ENCODE data around the gene CYB5B.

Gene CYB5B

DNA sequence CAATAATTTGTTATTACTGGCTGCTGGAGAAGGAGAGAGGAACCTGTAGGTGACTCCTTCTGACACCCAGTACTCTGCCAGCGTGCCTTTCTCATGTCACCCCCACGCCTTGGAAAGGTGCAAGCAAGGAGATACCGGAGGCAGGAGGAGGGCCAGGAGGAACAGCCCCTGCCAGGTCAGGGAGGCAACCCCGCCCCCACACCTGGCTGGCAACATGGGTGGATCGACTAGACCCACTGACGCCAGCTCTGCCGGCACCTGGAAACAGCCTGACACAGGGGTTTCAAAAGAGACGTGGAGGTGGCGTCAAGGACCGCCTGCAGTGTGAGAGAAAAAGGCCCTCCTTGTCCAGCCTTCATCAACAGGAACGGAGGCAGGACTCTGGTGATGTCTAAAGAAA is 62.3 kb downstream of the CYB5B start:
- DNase-seq (ENCODE audit: low spot score): no peak

DNA sequence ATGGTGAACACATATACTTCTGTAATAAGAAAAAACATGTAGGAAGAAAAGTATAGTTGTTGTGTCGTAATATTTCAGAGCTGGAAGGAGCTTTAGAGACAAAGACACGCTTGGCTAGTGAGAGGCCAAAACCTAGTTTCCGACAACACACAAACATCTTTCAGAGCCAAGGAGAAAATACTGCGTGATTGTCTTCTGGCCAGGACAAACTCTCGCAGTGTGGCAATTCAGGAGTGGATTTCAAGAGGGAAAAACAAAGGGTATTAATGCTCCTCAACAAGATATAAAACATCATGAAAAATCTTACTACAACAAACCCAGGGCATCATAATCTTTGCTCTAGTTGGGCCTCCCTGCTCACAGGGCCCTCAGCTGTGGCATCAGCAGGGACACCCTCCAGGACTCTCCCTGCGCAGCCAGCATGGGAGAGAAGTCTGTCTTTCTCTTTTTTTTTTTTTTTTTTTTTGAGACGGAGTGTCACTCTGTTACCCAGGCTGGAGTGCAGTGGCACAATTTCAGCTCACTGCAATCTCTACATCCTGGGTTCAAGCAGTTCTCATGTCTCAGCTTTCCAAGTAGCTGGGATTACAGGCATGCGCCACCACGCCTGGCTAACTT is 66.4 kb downstream of the CYB5B start:
- DNase-seq (ENCODE audit: low spot score): no peak

DNA sequence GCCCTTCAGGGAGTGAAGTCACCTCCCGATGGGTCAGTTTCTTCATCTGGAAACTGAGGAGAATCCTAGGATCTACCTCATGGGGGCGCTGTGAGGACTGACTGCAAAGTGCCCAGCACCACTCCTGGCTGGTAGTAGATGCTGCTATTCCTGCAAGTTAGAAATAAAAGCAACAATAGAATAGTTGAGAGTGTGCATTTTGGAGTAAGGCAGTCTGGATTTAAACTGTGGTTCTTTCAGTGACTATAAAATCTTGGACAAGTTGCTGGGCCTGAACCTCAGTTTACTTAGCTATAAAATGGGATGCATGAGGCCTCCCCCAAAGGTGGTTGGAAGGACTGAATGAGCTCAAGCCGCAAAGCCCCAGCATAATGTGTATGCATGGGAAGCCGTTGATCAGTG is 70.6 kb downstream of the CYB5B start:
- DNase-seq (ENCODE audit: low spot score): no peak

DNA sequence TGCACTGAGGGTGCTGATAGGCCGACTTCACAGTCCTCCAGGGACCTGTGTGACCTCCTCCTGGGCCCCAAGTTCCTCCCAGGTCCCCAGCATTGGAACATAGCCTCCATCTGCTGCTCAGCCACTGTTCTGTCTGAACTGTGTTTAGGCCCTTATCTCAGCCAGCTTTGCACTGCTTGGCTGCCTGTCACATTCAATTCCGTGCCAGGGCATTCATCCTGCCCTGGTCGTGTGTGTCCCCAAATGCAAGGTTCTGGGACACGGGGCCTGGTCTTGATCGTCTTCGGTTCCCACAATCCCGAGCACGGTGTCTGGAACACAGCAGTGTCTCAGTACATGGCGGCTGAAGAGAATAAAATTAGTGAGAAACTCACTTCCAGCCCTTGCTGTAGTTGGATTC is 71.4 kb downstream of the CYB5B start:
- DNase-seq (ENCODE audit: low spot score): no peak

DNA sequence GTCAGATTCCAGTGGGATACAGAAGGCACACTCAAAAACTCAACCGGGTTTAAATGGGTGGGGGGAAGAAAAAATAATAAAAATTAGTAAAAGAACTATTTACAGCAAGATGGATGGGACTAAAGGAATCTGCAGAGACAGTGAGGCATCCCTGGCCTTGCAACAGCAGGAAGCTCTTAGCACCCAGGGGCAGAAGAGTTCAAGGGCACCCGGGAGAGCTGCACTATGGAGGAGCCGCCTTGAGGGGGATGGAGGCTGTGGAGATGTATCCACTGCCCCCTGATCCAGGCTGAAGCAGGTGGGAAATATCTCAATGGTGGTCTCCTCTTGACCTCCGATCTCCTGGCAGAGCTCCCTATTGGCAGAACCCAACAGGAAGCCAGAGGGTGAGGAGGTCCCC is 72.0 kb downstream of the CYB5B start:
- DNase-seq (ENCODE audit: low spot score): no peak

DNA sequence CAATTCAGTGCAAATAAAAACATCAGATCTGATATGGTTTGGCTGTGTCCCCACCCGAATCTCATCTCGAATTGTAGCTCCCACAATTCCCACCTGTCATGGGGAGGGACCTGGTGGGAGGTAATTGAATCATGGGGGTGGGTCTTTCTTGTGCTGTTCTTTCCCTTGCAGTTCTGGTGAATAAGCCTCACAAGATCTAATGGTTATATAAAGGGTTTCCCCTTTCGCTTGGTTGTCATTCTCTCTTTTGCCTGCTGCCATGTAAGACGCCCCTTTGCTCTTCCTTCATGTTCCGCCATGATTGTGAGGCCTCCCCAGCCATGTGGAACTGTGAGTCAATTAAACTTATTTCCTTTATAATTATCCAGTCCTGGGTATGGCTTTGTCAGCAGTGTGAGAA is 72.5 kb downstream of the CYB5B start:
- no peak for DNase-seq (ENCODE audit: low spot score)

DNA sequence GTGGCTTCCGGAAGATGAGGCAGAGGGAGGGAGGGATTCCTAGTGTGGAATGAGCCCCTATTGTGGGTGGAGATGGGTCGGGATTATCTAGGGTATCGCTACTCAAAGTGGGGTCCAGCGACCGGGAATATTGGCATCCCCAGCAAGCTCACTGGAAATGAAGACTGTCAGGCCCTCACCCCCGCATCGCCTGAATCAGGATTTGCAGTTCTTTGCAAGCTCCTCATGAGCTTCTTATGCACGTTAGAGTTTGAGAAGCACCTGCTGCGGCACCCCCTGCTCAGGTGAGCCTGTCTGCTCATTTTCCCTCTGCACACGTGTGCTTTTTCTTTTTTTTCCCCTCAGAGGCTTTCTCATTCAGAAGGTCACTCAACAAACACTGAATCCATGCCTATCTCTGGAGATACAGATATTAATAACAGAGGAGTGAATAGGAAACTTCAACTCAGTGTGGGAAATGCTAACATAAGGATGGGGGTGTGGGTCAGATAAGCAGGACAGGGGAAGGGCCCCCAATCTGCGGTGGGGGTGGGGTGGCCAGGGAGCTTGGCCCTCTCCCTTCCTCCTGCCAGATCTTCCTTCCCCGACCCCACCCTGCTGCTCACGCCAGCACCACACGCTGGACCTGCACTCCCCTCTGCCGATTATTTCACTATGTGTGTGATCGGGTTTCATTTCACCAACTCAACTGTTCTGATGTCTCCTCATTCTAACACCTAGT is 73.6 kb downstream of the CYB5B start:
- DNase-seq (ENCODE audit: low spot score): no peak

DNA sequence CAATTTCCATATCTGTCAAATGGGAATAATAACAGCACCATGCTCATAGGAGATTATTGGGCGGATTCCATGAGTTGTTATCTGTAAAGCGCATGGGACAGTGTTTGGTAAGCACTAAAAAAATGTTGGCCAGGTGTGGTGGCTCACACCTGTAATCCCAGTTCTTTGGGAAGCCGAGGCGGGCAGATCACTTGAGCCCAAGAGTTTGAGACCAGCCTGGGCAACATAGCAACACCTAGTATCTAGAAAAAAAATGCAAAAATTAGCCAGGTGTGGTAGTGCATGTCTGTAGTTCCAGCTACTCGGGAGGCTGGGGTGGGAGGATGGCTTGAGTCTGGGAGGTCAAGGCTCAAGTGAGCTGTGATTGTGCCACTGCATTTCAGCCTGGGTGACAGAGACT is 74.5 kb downstream of the CYB5B start:
- DNase-seq (ENCODE audit: low spot score): no peak

DNA sequence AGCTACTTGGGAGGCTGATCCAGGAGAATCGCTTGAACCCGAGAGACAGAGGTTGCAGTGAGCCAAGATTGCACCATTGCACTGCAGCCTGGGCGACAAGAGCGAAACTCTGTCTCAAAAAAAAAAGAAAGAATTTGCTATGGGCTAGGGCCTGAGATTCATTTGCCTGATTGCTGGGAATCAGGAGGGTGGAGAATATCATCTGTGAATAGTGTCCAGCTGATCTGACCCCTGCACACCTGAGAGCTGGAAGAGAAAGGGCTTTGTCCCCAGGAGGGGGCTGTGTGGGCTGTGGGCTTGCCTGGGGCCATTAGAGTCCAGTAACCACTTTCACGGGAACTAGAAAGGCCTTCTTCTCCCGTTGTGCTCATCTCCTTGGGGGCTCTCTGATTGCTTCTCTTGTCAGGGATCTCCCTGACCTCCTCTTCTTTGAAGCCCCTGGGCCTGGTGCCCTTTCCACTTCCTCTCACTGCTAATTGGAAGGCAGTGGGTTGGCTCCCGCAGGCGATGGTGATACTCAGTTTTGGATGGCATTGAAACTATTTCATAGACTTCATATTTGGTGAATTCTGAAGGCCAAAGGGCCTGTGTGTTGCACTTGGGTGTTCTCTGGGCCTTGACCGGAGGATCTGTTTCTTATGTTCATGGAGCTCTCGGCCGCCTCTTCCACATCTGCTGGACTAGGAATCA is 75.3 kb downstream of the CYB5B start:
- no peak for DNase-seq (ENCODE audit: low spot score)

DNA sequence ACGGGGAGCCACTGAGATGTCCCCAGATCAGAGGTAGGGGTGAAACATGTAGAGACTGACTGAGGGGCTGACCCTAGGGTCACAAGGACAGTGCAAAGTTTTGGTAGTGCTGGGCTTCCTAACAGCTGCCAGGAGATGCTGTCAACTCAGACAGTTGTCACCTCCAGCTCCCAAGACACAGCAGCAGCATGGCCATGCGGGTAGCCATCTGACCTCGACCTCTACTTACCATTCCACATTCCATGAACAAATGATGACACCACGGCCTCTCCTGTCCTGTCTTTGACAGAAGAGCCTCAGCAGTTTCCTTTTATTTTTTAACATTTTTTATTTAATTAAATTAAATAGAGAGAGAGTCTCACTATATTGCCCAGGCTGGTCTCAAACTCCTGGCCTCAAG is 76.1 kb downstream of the CYB5B start:
- DNase-seq (ENCODE audit: low spot score): no peak

DNA sequence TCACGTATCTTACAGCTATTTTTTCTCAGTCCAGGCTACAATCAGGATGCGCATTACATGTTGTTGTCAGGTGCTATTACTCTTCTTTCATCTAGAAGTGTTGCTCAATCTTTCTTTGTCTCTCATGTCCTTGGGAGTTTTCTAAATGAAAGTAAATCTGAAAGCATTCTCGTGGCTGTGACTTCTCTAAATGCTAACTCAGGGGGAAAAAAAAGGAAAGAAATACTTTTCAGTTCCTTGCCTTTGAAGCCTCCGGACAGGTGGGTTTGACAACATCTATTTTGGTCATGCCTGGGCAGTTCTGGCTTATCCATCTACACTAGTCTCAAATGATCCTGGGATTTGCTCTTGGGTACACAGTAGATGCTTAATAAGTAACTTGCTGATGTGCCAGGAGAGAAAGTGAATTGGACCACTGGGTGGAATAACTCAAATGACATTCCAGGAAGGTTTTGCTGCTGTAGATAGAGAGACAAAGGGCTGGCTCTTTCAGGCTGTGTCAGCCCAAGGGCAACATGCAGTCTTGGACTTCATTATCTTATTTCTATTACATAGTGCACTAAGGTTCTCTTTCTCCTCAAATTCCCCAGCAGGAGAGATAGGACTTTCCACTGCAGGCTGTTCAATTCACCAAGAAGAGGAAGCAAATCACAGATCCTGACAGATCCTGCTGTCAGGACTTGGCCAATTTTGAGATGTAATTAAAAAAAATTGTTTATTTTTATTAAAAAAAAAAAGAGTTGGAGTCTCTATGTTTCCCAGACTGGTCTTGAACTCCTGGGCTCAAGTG is 77.7 kb downstream of the CYB5B start:
- no peak for DNase-seq (ENCODE audit: low spot score)

DNA sequence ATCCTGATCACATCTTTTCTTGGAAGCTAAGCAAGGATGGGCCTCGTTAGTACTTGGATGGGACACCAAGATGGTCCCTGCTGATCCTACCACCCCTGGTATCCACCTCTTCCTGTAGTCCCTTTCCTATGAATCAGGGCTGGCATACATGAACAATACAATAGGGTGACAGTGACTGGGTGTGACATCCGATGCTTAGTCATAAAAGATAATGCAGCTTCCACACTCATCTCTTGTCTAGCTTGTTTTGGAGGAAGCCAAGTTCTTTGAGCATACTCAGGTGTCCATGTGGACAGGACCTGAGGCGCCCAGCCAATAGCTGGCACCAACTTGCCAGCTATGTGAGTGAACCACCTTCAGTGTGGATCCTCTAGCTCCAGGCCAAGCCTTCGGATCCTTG is 78.8 kb downstream of the CYB5B start:
- DNase-seq (ENCODE audit: low spot score): no peak

DNA sequence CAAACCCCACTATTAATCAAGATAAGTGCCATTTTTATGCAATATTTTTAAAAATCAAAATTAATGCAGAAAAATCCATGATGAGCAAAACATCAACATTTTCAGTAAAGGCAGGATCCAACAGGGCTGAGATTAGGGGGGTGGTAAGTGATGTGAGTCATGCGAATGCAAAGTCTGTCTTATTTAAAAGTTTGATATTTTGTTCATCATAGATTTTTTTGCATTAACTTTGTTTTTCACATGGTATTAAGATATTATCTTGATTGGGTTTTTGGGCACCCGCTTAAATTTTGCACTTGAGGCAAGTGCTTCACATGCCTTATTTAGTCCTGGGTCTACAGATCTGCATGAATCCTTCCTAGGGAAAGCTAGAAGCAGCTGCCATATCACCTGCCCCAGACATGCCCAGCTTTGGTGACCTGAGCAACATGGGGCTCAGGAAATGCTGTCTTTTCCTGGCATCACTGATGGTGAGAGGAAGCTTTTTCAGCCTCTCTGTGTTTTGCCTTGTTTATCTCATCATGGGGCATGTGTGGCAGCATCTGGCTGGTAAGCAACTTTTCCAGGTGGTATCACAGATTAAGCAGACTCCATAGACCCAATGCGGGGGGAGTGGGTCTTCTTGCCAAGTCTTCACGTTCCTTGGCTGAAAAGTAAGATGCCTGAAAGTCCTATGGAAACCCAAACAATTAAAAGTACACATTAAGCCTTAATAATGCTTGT is 83.8 kb downstream of the CYB5B start:
- no peak for DNase-seq (ENCODE audit: low spot score)

DNA sequence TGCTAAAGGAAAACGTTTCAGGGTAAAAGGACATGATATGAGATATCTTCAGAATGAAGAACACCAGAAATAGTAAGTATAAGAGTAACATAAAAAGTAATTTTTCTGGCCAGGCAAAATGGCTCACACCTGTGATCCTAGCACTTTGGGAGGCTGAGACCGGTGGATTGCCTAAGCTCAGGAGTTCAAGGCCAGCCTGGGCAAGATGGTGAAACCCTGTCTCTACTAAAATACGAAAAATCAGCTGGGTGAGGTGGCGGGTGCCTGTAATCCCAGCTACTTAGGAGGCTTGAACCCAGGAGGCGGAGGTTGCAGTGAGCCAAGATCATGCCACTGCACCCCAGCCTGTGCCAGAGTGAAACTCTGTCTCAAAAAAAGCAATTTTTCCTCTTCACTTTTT is 84.7 kb downstream of the CYB5B start:
- DNase-seq (ENCODE audit: low spot score): no peak

DNA sequence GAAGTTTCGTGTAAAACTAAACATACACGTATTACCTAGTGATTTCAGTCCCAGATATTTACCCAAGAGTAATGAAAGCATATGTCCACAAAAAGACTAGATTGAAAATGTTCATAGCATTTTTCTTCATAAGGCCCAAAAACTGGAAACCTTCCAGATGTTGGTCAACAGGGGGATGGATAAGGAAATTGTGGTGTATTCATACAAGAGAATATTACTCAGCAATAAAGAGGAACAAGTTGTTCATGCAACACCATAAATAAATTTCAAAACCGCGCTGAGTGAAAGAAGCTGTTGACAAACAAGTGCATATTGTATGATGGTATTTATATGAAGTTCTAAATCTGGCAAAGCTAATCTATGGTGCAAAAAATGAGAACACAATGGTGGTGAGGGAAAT is 87.2 kb downstream of the CYB5B start:
- no peak for DNase-seq (ENCODE audit: low spot score)

DNA sequence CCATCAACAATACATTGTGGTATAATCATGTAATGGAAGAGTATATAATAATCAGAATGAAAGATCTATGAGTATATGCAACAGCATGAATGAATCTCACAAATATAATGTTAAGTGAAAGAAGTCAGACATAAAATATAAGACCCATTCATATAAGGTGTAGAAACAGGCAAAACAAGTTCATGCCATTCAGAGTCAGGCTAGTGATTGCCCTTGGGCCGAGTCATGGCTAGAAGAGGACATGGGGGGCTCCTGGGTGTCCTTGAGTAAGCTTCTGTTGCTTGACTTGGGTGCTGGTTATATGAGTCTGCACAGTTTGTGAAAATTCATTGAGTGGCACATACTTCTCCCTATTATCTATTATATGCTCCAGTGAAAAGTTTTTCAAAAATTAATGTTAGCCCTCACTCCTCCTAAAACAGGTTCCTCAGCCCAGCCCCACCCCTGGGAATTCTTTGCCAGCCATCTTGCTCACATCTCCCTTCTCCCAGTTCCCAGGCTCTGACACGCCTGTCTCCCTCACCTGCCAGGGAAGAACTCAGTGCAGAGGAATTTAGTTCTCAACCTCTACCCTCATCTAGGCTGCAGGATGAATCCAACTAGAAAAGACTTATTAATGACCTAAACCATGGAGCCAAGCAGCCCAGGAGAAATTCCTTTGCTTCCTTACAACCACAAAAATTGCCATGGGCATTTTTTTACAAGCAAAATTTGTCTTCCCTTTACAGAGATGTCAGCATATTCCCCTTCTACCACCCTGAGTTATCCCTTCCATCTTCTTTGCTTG is 89.0 kb downstream of the CYB5B start:
- no peak for DNase-seq (ENCODE audit: low spot score)

DNA sequence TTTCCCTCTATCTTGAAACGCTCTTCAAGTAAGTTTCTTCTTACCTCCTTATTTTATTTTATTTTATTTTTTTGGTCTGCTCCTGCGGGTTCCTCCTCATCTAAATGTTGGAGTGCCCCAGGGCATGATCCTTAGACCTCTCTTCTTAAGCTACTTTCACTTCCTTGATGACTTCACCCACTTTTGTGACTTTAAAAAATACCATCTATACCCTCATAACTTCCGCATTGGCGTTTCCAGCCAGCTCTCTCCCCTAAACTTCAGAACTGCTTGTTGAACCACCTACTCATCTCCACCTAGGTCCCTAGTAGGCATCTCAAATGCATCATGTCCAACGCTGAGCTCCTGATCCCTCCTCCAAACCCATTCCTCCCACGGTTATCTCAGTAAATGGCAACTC is 89.9 kb downstream of the CYB5B start:
- DNase-seq (ENCODE audit: low spot score): no peak

All from ecto neural progenitor cell (in vitro differentiated cells).